HepG2 (cell line): ENCODE results near the gene BRIP1. TPM values are rescaled to one million over a fixed set of nuclear protein-coding genes. Genes with fewer than 3 reads are reported as not detected.

Source experiments
- polyA plus RNA-seq, 8 experiments: library from polyadenylated mRNA; depleted of rRNA in 3 of 8; stranded (reverse) in 7 of 8; unstranded in 1 of 8; fragments of >200 nt; fragmentation: Illumina TruSeq in 4 of 8; extraction: Trizol in 4 of 8; gene quantifications; 2 replicates each; pipeline versions ENCODE4 v1.2.1 to v1.2.3, GENCODE V29; 2011 to 2016; ENCODE audit warnings: low read depth in 4 of 8, missing spikeins in 1 of 8, mixed read lengths in 1 of 8; ENCODE audit not compliant: insufficient read depth in 1 of 8
- small RNA-seq, 3 experiments: library from RNA; depleted of rRNA; stranded (forward); fragments of <200 nt; gene quantifications; one replicate each; pipeline ENCODE3, GENCODE V24; 2012; ENCODE audit warnings: low read depth in 2 of 3, low replicate concordance in 1 of 3; ENCODE audit not compliant: insufficient read length in 3 of 3, insufficient read depth in 2 of 3
- total RNA-seq, 5 experiments: library from RNA; depleted of rRNA; stranded (reverse); fragments of >200 nt; fragmentation: Illumina TruSeq; extraction: Trizol; gene quantifications; 2 replicates each; pipeline ENCODE4 v1.2.3, GENCODE V29; 2016; ENCODE audit warnings: low read depth in 1 of 5

Gene BRIP1
- total and polyA plus RNA-seq, 2 of the 13 experiments (the other 11 are each of a cell fraction or from before 2014, with no cell fraction given): 3.8 to 27.7 TPM

Small RNA genes within 50 kb of the gene (small RNA-seq; reads per million reads assigned to genes)
- 0 reads per million in 3 experiments for gene RF00019

Other genes with a start within 250 kb of the BRIP1 start
- gene INTS2, start 64.5 kb upstream of the BRIP1 start, total RNA-seq (2016; rRNA removed; fragmentation: Illumina TruSeq; extraction: Trizol): 30.2 and 33.3 TPM in 2 replicates
- gene INTS2, start 64.5 kb upstream of the BRIP1 start, polyA plus RNA-seq (2011; rRNA removed): 15.6 and 20.5 TPM in 2 replicates
- gene MED13, start 201.8 kb upstream of the BRIP1 start, total RNA-seq (2016; rRNA removed; fragmentation: Illumina TruSeq; extraction: Trizol): 69.1 and 70.9 TPM in 2 replicates
- gene MED13, start 201.8 kb upstream of the BRIP1 start, polyA plus RNA-seq (2011; rRNA removed): 25.2 and 27.4 TPM in 2 replicates